Measurements from ENCODE around the gene SLC39A13. TPM values are rescaled to one million over a fixed set of nuclear protein-coding genes. Genes with fewer than 3 reads are reported as not detected.

SLC39A13 gene
- total and polyA plus RNA-seq, 2 of the 13 experiments (the other 11 are each of a cell fraction or from before 2014, with no cell fraction given), result 15.3 to 30.5 TPM

DNA sequence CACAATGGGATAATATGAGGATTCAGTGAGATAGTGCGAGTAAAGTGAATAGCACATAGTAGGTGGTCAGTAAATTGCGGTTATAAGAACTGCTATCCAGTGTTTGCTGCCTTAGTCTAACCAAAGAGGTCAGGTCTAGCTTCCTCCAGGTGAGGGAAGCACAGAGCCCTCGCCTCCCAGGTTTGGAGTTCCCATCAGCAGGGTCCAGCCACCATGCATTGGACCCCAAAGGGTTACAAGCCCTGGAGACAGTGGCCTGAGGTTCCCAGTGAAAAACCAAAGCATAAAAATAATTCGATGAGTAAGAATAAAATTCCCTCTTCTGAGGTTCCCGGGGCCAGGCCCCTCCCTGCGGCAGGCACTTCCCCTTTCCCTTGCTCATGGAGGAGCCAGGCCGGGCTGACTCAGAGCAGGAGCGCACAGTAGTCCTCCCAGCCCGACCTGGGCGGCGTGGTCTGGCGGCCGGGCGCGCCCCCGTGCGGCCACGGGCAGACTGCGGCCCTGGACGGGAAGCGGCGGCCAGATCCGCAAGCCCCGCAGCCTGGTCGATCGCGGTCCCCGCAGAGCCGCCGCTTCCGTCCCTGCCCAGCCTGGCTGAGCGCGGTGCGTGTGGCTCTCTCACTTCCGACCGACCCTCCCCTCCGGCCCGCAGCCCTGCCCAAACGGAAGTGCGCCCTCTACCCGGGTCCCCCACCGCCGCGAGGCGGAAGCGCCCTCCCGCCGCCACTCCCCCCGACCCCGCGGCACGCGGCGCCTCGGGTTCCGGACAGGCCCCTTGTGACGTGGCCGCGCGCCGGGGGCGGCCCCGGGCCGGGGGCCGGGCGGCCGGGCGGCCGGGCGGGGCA is at the start of gene SLC39A13 (continued):
- TF ChIP-seq ARID4A (CRISPR knock-in tag; IDR thresholded peaks at IDR 0.05; ENCODE audit: borderline replicate concordance) (peak; percentile 83; the same call in 1 of the 2 replicates), FOXA1 (IDR thresholded peaks at IDR 0.05) (no peak), FOXA1 (CRISPR knock-in tag; IDR thresholded peaks at IDR 0.05) (peak; percentile 35; the same call in 1 of the 2 replicates), TCF7L2 (IDR thresholded peaks at IDR 0.05; ENCODE audit: low read depth, low read length) (no peak), RARA (CRISPR knock-in tag; IDR thresholded peaks at IDR 0.05) (peak; percentile 21; the same call in 1 of the 2 replicates), SUZ12 (IDR thresholded peaks at IDR 0.05; ENCODE audit: low read depth, low read length) (no peak), GRHL1 (CRISPR knock-in tag; conservative IDR thresholded peaks at IDR 0.05) (no peak), ZFX (CRISPR knock-in tag; IDR thresholded peaks at IDR 0.05; ENCODE audit: low read depth) (peak; percentile 86), ZNF18 (CRISPR knock-in tag; IDR thresholded peaks at IDR 0.05; ENCODE audit: insufficient replicate concordance) (no peak), HES4 (CRISPR knock-in tag; IDR thresholded peaks at IDR 0.05; ENCODE audit: borderline replicate concordance) (peak; percentile 78; the same call in 1 of the 2 replicates), TP53 (CRISPR knock-in tag; conservative IDR thresholded peaks at IDR 0.05) (no peak), MYC (CRISPR knock-in tag; IDR thresholded peaks at IDR 0.05; ENCODE audit: borderline replicate concordance) (peak; percentile 80; the same call in 1 of the 2 replicates), ADNP (CRISPR knock-in tag; IDR thresholded peaks at IDR 0.05) (peak; percentile 86)
- TF ChIP-seq, protein P1, sequence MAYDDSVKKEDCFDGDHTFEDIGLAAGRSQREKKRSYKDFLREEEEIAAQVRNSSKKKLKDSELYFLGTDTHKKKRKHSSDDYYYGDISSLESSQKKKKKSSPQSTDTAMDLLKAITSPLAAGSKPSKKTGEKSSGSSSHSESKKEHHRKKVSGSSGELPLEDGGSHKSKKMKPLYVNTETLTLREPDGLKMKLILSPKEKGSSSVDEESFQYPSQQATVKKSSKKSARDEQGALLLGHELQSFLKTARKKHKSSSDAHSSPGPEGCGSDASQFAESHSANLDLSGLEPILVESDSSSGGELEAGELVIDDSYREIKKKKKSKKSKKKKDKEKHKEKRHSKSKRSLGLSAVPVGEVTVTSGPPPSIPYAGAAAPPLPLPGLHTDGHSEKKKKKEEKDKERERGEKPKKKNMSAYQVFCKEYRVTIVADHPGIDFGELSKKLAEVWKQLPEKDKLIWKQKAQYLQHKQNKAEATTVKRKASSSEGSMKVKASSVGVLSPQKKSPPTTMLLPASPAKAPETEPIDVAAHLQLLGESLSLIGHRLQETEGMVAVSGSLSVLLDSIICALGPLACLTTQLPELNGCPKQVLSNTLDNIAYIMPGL (CRISPR knock-in tag; IDR thresholded peaks at IDR 0.05; ENCODE audit: borderline replicate concordance in 1 of 2, low read depth in 1 of 2), result peak; percentile 94 to 98
- TF ChIP-seq, protein P2, sequence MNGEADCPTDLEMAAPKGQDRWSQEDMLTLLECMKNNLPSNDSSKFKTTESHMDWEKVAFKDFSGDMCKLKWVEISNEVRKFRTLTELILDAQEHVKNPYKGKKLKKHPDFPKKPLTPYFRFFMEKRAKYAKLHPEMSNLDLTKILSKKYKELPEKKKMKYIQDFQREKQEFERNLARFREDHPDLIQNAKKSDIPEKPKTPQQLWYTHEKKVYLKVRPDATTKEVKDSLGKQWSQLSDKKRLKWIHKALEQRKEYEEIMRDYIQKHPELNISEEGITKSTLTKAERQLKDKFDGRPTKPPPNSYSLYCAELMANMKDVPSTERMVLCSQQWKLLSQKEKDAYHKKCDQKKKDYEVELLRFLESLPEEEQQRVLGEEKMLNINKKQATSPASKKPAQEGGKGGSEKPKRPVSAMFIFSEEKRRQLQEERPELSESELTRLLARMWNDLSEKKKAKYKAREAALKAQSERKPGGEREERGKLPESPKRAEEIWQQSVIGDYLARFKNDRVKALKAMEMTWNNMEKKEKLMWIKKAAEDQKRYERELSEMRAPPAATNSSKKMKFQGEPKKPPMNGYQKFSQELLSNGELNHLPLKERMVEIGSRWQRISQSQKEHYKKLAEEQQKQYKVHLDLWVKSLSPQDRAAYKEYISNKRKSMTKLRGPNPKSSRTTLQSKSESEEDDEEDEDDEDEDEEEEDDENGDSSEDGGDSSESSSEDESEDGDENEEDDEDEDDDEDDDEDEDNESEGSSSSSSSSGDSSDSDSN (CRISPR knock-in tag; IDR thresholded peaks at IDR 0.05), result peak; percentile 97
